ENCODE results near the gene LIPI.

Gene LIPI

GRCh38 chr21:14092834-14093560, 117.8 kb downstream of the LIPI start:
- TF ChIP-seq GATA2 (IDR thresholded peaks at IDR 0.05; ENCODE audit: low read depth, low read length), result no peak

- TF ChIP-seq GATA2 (IDR thresholded peaks at IDR 0.05; ENCODE audit: low read depth, low read length) (no peak), GATA3 (IDR thresholded peaks at IDR 0.05; ENCODE audit: low read depth, low read length) (no peak)
These were observed 122.4 kb downstream of the LIPI start for GRCh38 chr21:14088391-14088790.

GRCh38 chr21:14086553-14086952, 124.2 kb downstream of the LIPI start:
- TF ChIP-seq GATA2 (IDR thresholded peaks at IDR 0.05; ENCODE audit: low read depth, low read length) (no peak), GATA3 (IDR thresholded peaks at IDR 0.05; ENCODE audit: low read depth, low read length) (no peak)

GRCh38 chr21:14084701-14085100, 126.1 kb downstream of the LIPI start:
- TF ChIP-seq GATA2 (IDR thresholded peaks at IDR 0.05; ENCODE audit: low read depth, low read length), result no peak
- TF ChIP-seq GATA3 (IDR thresholded peaks at IDR 0.05; ENCODE audit: low read depth, low read length), result no peak

GRCh38 chr21:14084068-14084501, 126.7 kb downstream of the LIPI start:
- TF ChIP-seq GATA2 (IDR thresholded peaks at IDR 0.05; ENCODE audit: low read depth, low read length) (no peak), GATA3 (IDR thresholded peaks at IDR 0.05; ENCODE audit: low read depth, low read length) (no peak)

GRCh38 chr21:14080764-14081096, 130.0 kb downstream of the LIPI start:
- no peak for TF ChIP-seq GATA3 (IDR thresholded peaks at IDR 0.05; ENCODE audit: low read depth, low read length)
- no peak for TF ChIP-seq GATA2 (IDR thresholded peaks at IDR 0.05; ENCODE audit: low read depth, low read length)

GRCh38 chr21:14080040-14080763, 130.6 kb downstream of the LIPI start:
- TF ChIP-seq GATA2 (IDR thresholded peaks at IDR 0.05; ENCODE audit: low read depth, low read length) (no peak), GATA3 (IDR thresholded peaks at IDR 0.05; ENCODE audit: low read depth, low read length) (no peak)

- no peak for TF ChIP-seq GATA2 (IDR thresholded peaks at IDR 0.05; ENCODE audit: low read depth, low read length)
- TF ChIP-seq GATA3 (IDR thresholded peaks at IDR 0.05; ENCODE audit: low read depth, low read length), result no peak
These were observed 131.9 kb downstream of the LIPI start for GRCh38 chr21:14078746-14079375.

- TF ChIP-seq GATA2 (IDR thresholded peaks at IDR 0.05; ENCODE audit: low read depth, low read length) (no peak), GATA3 (IDR thresholded peaks at IDR 0.05; ENCODE audit: low read depth, low read length) (no peak)
These were observed 134.5 kb downstream of the LIPI start for GRCh38 chr21:14076143-14076806.

GRCh38 chr21:14075346-14076142, 135.2 kb downstream of the LIPI start:
- TF ChIP-seq GATA2 (IDR thresholded peaks at IDR 0.05; ENCODE audit: low read depth, low read length), result no peak
- no peak for TF ChIP-seq GATA3 (IDR thresholded peaks at IDR 0.05; ENCODE audit: low read depth, low read length)

GRCh38 chr21:14074177-14074576, 136.6 kb downstream of the LIPI start:
- no peak for TF ChIP-seq GATA2 (IDR thresholded peaks at IDR 0.05; ENCODE audit: low read depth, low read length)
- TF ChIP-seq GATA3 (IDR thresholded peaks at IDR 0.05; ENCODE audit: low read depth, low read length), result no peak

GRCh38 chr21:14073615-14074014, 137.1 kb downstream of the LIPI start:
- TF ChIP-seq GATA3 (IDR thresholded peaks at IDR 0.05; ENCODE audit: low read depth, low read length), result no peak
- no peak for TF ChIP-seq GATA2 (IDR thresholded peaks at IDR 0.05; ENCODE audit: low read depth, low read length)

- no peak for TF ChIP-seq GATA3 (IDR thresholded peaks at IDR 0.05; ENCODE audit: low read depth, low read length)
- no peak for TF ChIP-seq GATA2 (IDR thresholded peaks at IDR 0.05; ENCODE audit: low read depth, low read length)
These were observed 137.8 kb downstream of the LIPI start for GRCh38 chr21:14072761-14073535.

Measured in SH-SY5Y (cell line).